Aorta (tissue), 5 donors: Measurements from ENCODE around the gene RRBP1. TPM values are rescaled to one million over a fixed set of nuclear protein-coding genes. Genes with fewer than 3 reads are reported as not detected.

ENCODE experiments used
- ATAC-seq: fragments of 200-7000 bp; cut with Tn5 transposase; one replicate; pipeline ENCODE4 v1.9.1; 2022; ENCODE audit warnings: moderate library complexity; ENCODE audit not compliant: low FRiP score
- DNase-seq, 2 donors: peaks; one replicate each; pipeline ENCODE4 v3.0.0-alpha.2; 2020
- H3K27ac ChIP-seq, 2 donors: one replicate each; pipeline ENCODE4 v1.5.1; 2013; ENCODE audit warnings: low read length in 2 of 2, mild to moderate bottlenecking in 2 of 2, moderate library complexity in 2 of 2, control low read depth in 1 of 2, inconsistent platforms in 1 of 2, low read depth in 1 of 2
- H3K27me3 ChIP-seq, 2 donors: one replicate each; pipeline ENCODE4 v1.6.1; 2013; ENCODE audit warnings: control low read depth in 1 of 2, low read length in 1 of 2, mild to moderate bottlenecking in 1 of 2, moderate library complexity in 1 of 2; ENCODE audit not compliant: insufficient read depth in 2 of 2, control insufficient read depth in 1 of 2
- H3K36me3 ChIP-seq, 2 donors: one replicate each; pipeline ENCODE4 v1.6.1; 2013; ENCODE audit warnings: control low read depth in 1 of 2, low read length in 1 of 2, mild to moderate bottlenecking in 1 of 2; ENCODE audit not compliant: insufficient read depth in 2 of 2, control insufficient read depth in 1 of 2
- H3K4me1 ChIP-seq, 2 donors: one replicate each; pipeline ENCODE4 v1.6.1; 2013; ENCODE audit warnings: low read length in 2 of 2, control low read depth in 1 of 2, mild to moderate bottlenecking in 1 of 2, moderate library complexity in 1 of 2; ENCODE audit not compliant: insufficient read depth in 2 of 2, control insufficient read depth in 1 of 2
- H3K4me3 ChIP-seq, 2 donors: one replicate each; pipeline ENCODE4 v1.5.1; 2013; ENCODE audit warnings: low read length in 2 of 2, control low read depth in 1 of 2, mild to moderate bottlenecking in 1 of 2
- H3K9me3 ChIP-seq: one replicate; pipeline ENCODE4 v1.6.1; 2013; ENCODE audit warnings: mild to moderate bottlenecking, low read length; ENCODE audit not compliant: control insufficient read depth
- WGBS, 2 donors: extraction: QIAGEN DNeasy Blood & Tissue Kit; methylation state at CpG; one replicate each; pipeline ENCODE4 v1.1.7; 2013; 5-methylcytosine and 5-hydroxymethylcytosine counted together
- intact Hi-C, 2 donors: fragments of 100-400 bp; cut with DNase I; formaldehyde crosslinking; loops; one replicate each; pipeline versions ENCODE4 v1.14.2 to v1.15.0; 2022
- polyA plus RNA-seq, 2 donors: library from polyadenylated mRNA; stranded (reverse); fragments of 200-250 nt; gene quantifications; one replicate each; pipeline ENCODE4 v1.2.3, GENCODE V29; 2013
- total RNA-seq, 2 donors: library from RNA; stranded (reverse); fragmentation: NEBNext Ultra II Directional; extraction: Animal tissue kit (Norgen Biotek cat#: 25700); gene quantifications; one replicate each; pipeline ENCODE4 v1.2.1, GENCODE V29; 2021
- donor health status: healthy with polysubstance abuse.
- donor health status: Bipolar disorder and iron deficiency.
- donor health status: DM: no; HTN: no; CAD: no.
- donor health status: DM: no; HTN: no; CAD: no.
- donor health status: DM: yes; HTN: yes; CAD: no.

Gene RRBP1
- total and polyA plus RNA-seq, 4 donors, result 19.3 to 178 (median 122) TPM

- peak; percentile 74 for ATAC-seq
- H3K4me3 ChIP-seq, result peak overlapping the region; percentile 81 to 95
Observed at GRCh38 chr20:17680836-17681725, 961 bp downstream of the RRBP1 start.

GRCh38 chr20:17679941-17680835 is 1.9 kb downstream of the RRBP1 start:
- Histone ChIP-seq H3K27me3 (no peaks in the 10 kb centered on the region), H3K9me3 (no peaks in the 10 kb centered on the region), H3K4me3 (peak overlapping the region; percentile 81 to 95), H3K4me1 (no peaks in the 10 kb centered on the region), H3K27ac (peak overlapping the region; percentile 62 to 95), H3K36me3 (no peaks in the 10 kb centered on the region)
- no peak for ATAC-seq
- intact Hi-C loops, result loop anchor here (2.0 to 5.0 kb wide), 6 partner anchors 117 to 287 kb away; partner anchors contain the start of genes MGME1 (in 1 of the 2) and SNX5 (in 1 of the 2)
- DNase-seq, result peak; percentile 68 to 80
- WGBS, 2 donors, result 8 to 13% methylated on average over 27 of the region's 27 CpGs

More at GRCh38 chr20:17680836-17681725, 961 bp downstream of the RRBP1 start:
- Histone ChIP-seq H3K27ac (peak overlapping the region; percentile 88 to 95), H3K4me1 (no peaks in the 10 kb centered on the region), H3K36me3 (no peaks in the 10 kb centered on the region), H3K27me3 (no peaks in the 10 kb centered on the region), H3K9me3 (no peaks in the 10 kb centered on the region)
- intact Hi-C loops, result loop anchor here (2.0 to 5.0 kb wide), 6 partner anchors 116 to 286 kb away; partner anchors contain the start of genes MGME1 (in 1 of the 2) and SNX5 (in 1 of the 2)
- 0 to 1% methylated on average over 43 to 110 of the region's 110 CpGs for WGBS, 2 donors
- peak; percentile 91 to 95 for DNase-seq

GRCh38 chr20:17678886-17679285 is 3.2 kb downstream of the RRBP1 start:
- Histone ChIP-seq H3K9me3 (no peaks in the 10 kb centered on the region), H3K27ac (no peak overlapping the region), H3K27me3 (no peaks in the 10 kb centered on the region), H3K4me1 (no peaks in the 10 kb centered on the region), H3K36me3 (no peaks in the 10 kb centered on the region), H3K4me3 (no peak overlapping the region)
- DNase-seq, result no peak
- WGBS, 2 donors, result 66 to 84% methylated on average over 3 of the region's 3 CpGs
- intact Hi-C loops, result loop anchor here in 1 of 2 donors (5.0 kb wide), 1 partner anchor 168 kb away; no protein-coding TSS in a partner anchor
- ATAC-seq, result no peak

- no peak overlapping the region for H3K4me3 ChIP-seq
- H3K36me3 ChIP-seq, result no peaks in the 10 kb centered on the region
- no peaks in the 10 kb centered on the region for H3K9me3 ChIP-seq
- no peaks in the 10 kb centered on the region for H3K4me1 ChIP-seq
- 87 to 90% methylated on average over 2 of the region's 2 CpGs for WGBS, 2 donors
- intact Hi-C loops, result loop anchor here in 1 of 2 donors (5.0 kb wide), 1 partner anchor 169 kb away; no protein-coding TSS in a partner anchor
- no peaks in the 10 kb centered on the region for H3K27me3 ChIP-seq
- DNase-seq, result no peak
- ATAC-seq, result no peak
- H3K27ac ChIP-seq, result no peak overlapping the region
Observed at GRCh38 chr20:17678295-17678694, 3.7 kb downstream of the RRBP1 start.

GRCh38 chr20:17676942-17677341 is 5.1 kb downstream of the RRBP1 start:
- Histone ChIP-seq H3K36me3 (no peaks in the 10 kb centered on the region), H3K4me3 (no peak overlapping the region), H3K9me3 (no peaks in the 10 kb centered on the region), H3K27me3 (no peaks in the 10 kb centered on the region), H3K27ac (peak overlapping the region in 1 of 2 donors; percentile 56), H3K4me1 (no peaks in the 10 kb centered on the region)
- intact Hi-C loops, result loop anchor here in 1 of 2 donors (5.0 kb wide), 1 partner anchor 170 kb away; no protein-coding TSS in a partner anchor
- 53 to 56% methylated on average over 2 of the region's 2 CpGs for WGBS, 2 donors
- DNase-seq (no peak), ATAC-seq (no peak)

GRCh38 chr20:17676378-17676759 is 5.7 kb downstream of the RRBP1 start:
- 38 to 46% methylated on average over 4 of the region's 4 CpGs for WGBS, 2 donors
- no peaks in the 10 kb centered on the region for H3K27me3 ChIP-seq
- no peak for DNase-seq
- intact Hi-C loops, result loop anchor here in 1 of 2 donors (5.0 kb wide), 1 partner anchor 171 kb away; no protein-coding TSS in a partner anchor
- H3K36me3 ChIP-seq, result no peaks in the 10 kb centered on the region
- H3K4me3 ChIP-seq, result no peak overlapping the region
- H3K9me3 ChIP-seq, result no peaks in the 10 kb centered on the region
- no peaks in the 10 kb centered on the region for H3K4me1 ChIP-seq
- ATAC-seq, result no peak
- peak overlapping the region in 1 of 2 donors; percentile 56 for H3K27ac ChIP-seq

- DNase-seq (no peak), ATAC-seq (no peak)
- H3K9me3 ChIP-seq, result no peaks in the 10 kb centered on the region
- intact Hi-C loops, result loop anchor here in 1 of 2 donors (5.0 kb wide), 1 partner anchor 172 kb away; no protein-coding TSS in a partner anchor
- H3K27ac ChIP-seq, result peak overlapping the region in 1 of 2 donors; percentile 56
- WGBS, 2 donors, result 64% methylated on average over 13 of the region's 13 CpGs
- H3K36me3 ChIP-seq, result no peaks in the 10 kb centered on the region
- no peak overlapping the region for H3K4me3 ChIP-seq
- no peaks in the 10 kb centered on the region for H3K4me1 ChIP-seq
- H3K27me3 ChIP-seq, result no peaks in the 10 kb centered on the region
Observed at GRCh38 chr20:17675519-17676377, 6.3 kb downstream of the RRBP1 start.
